Measurements from ENCODE around the gene GPHN. TPM values are rescaled to one million over a fixed set of nuclear protein-coding genes. Genes with fewer than 3 reads are reported as not detected.

GPHN gene
- total RNA-seq, 1 experiment from 2014 or later: 18.1 TPM

DNA sequence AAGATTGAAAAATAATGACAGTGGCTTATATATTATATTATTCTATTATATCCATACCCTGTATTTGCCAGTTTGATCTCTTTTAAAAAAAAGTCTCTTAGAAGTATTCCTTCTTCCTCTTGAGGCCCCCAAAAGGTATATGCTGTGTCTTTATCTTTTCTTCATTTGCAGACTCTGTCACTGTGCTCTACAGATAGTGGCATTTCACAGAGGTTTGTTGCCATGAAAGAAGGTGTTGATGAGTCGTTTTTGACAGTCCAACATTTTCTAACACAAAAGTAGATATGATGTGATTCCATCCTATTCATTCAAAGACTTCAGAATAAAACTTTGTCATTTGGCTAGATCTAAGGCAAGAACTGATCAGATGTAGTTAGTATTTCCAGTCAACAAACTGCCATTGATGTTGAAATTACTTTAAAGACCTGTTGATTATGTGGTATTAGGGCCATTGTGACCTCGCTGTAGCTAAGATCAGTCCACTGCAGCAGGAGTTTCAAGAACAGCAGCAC, 22.0 kb upstream of the GPHN start, which contains the start of gene CCDC196 (continued):
- TF ChIP-seq, protein P1, sequence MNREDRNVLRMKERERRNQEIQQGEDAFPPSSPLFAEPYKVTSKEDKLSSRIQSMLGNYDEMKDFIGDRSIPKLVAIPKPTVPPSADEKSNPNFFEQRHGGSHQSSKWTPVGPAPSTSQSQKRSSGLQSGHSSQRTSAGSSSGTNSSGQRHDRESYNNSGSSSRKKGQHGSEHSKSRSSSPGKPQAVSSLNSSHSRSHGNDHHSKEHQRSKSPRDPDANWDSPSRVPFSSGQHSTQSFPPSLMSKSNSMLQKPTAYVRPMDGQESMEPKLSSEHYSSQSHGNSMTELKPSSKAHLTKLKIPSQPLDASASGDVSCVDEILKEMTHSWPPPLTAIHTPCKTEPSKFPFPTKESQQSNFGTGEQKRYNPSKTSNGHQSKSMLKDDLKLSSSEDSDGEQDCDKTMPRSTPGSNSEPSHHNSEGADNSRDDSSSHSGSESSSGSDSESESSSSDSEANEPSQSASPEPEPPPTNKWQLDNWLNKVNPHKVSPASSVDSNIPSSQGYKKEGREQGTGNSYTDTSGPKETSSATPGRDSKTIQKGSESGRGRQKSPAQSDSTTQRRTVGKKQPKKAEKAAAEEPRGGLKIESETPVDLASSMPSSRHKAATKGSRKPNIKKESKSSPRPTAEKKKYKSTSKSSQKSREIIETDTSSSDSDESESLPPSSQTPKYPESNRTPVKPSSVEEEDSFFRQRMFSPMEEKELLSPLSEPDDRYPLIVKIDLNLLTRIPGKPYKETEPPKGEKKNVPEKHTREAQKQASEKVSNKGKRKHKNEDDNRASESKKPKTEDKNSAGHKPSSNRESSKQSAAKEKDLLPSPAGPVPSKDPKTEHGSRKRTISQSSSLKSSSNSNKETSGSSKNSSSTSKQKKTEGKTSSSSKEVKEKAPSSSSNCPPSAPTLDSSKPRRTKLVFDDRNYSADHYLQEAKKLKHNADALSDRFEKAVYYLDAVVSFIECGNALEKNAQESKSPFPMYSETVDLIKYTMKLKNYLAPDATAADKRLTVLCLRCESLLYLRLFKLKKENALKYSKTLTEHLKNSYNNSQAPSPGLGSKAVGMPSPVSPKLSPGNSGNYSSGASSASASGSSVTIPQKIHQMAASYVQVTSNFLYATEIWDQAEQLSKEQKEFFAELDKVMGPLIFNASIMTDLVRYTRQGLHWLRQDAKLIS (CRISPR knock-in tag; IDR thresholded peaks at IDR 0.05; ENCODE audit: borderline replicate concordance): no peak
- TF ChIP-seq TCF7 (CRISPR knock-in tag; IDR thresholded peaks at IDR 0.05; ENCODE audit: low read depth) (no peak), NR3C1 (CRISPR knock-in tag; conservative IDR thresholded peaks at IDR 0.05; ENCODE audit: low read depth) (no peak), ZNF317 (CRISPR knock-in tag; IDR thresholded peaks at IDR 0.05; ENCODE audit: borderline replicate concordance, low read depth) (no peak), MYBL2 (CRISPR knock-in tag; IDR thresholded peaks at IDR 0.05) (no peak)
- TF ChIP-seq, protein P2, sequence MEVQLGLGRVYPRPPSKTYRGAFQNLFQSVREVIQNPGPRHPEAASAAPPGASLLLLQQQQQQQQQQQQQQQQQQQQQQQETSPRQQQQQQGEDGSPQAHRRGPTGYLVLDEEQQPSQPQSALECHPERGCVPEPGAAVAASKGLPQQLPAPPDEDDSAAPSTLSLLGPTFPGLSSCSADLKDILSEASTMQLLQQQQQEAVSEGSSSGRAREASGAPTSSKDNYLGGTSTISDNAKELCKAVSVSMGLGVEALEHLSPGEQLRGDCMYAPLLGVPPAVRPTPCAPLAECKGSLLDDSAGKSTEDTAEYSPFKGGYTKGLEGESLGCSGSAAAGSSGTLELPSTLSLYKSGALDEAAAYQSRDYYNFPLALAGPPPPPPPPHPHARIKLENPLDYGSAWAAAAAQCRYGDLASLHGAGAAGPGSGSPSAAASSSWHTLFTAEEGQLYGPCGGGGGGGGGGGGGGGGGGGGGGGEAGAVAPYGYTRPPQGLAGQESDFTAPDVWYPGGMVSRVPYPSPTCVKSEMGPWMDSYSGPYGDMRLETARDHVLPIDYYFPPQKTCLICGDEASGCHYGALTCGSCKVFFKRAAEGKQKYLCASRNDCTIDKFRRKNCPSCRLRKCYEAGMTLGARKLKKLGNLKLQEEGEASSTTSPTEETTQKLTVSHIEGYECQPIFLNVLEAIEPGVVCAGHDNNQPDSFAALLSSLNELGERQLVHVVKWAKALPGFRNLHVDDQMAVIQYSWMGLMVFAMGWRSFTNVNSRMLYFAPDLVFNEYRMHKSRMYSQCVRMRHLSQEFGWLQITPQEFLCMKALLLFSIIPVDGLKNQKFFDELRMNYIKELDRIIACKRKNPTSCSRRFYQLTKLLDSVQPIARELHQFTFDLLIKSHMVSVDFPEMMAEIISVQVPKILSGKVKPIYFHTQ (CRISPR knock-in tag; IDR thresholded peaks at IDR 0.05): no peak

DNA sequence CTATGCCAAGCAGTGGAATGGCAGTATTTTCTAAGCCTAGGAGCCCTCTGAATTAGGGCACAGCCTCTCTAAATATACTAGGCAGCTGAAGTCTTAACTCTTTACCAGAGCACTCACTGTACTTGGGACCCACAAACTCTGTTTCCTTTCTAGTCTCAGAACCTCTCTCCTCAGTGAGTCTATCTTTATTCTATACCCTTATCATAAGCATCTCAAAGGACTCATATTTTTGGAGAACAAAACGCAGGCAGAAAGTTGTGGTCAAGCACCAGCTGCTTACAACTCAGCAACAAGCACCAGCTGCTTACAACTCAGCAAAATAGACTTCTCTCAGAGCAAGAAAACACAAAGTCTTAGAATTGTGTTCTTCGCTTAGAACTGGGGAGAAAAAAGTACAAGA, 20.8 kb upstream of the GPHN start:
- TF ChIP-seq TCF7 (CRISPR knock-in tag; IDR thresholded peaks at IDR 0.05; ENCODE audit: low read depth) (no peak), ZNF219 (CRISPR knock-in tag; IDR thresholded peaks at IDR 0.05; ENCODE audit: borderline replicate concordance) (no peak), ZNF423 (CRISPR knock-in tag; IDR thresholded peaks at IDR 0.05) (no peak), MXD4 (CRISPR knock-in tag; IDR thresholded peaks at IDR 0.05; ENCODE audit: borderline replicate concordance) (no peak), ZNF121 (CRISPR knock-in tag; IDR thresholded peaks at IDR 0.05) (no peak), RELA (CRISPR knock-in tag; IDR thresholded peaks at IDR 0.05; ENCODE audit: borderline replicate concordance) (no peak), SMAD3 (CRISPR knock-in tag; IDR thresholded peaks at IDR 0.05; ENCODE audit: borderline replicate concordance) (no peak), ZNF138 (CRISPR knock-in tag; conservative IDR thresholded peaks at IDR 0.05) (no peak)
- TF ChIP-seq, protein P3, sequence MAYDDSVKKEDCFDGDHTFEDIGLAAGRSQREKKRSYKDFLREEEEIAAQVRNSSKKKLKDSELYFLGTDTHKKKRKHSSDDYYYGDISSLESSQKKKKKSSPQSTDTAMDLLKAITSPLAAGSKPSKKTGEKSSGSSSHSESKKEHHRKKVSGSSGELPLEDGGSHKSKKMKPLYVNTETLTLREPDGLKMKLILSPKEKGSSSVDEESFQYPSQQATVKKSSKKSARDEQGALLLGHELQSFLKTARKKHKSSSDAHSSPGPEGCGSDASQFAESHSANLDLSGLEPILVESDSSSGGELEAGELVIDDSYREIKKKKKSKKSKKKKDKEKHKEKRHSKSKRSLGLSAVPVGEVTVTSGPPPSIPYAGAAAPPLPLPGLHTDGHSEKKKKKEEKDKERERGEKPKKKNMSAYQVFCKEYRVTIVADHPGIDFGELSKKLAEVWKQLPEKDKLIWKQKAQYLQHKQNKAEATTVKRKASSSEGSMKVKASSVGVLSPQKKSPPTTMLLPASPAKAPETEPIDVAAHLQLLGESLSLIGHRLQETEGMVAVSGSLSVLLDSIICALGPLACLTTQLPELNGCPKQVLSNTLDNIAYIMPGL (CRISPR knock-in tag; IDR thresholded peaks at IDR 0.05): no peak
- CTCF ChIA-PET: no interaction called here
- Mint-ChIP-seq H3K27ac (no peak overlapping the region), H3K4me3 (no peak overlapping the region), H3K36me3 (no peaks in the 10 kb centered on the region), H3K4me1 (no peaks in the 10 kb centered on the region), H3K27me3 (ENCODE audit: low read depth) (peaks cover 3% of the 10 kb centered on the region; the same call in 1 of the 2 replicates), H3K9me3 (no peaks in the 10 kb centered on the region)
- DNase-seq (ENCODE audit: low spot score) (no peak), ATAC-seq (no peak)
- POLR2A ChIA-PET: no interaction called here
